HL-60 (cell line): Measurements from ENCODE around the gene OR6B3.
A peak's percentile ranks its signal among the peaks of the same experiment; 100 is the strongest.

ENCODE experiments used
- DNase-seq, 2 experiments: peaks; one replicate each; pipeline ENCODE4 v3.0.0-alpha.2; 2010 to 2020; ENCODE audit warnings: low read depth in 1 of 2, low spot score in 1 of 2
- H3K27ac ChIP-seq: fragments of 250-450 bp; sonication (Bioruptor Pico); replicated peaks from 2 replicates; pipeline ENCODE4 v1.5.1; 2020; ENCODE audit warnings: mild to moderate bottlenecking, moderate library complexity
- H3K27me3 ChIP-seq: fragments of 250-450 bp; sonication (Bioruptor Pico); 2 replicates; pipeline ENCODE4 v1.5.1; 2021; ENCODE audit warnings: mild to moderate bottlenecking, moderate library complexity; ENCODE audit not compliant: insufficient read depth, poor library complexity, severe bottlenecking
- H3K4me3 ChIP-seq: replicated peaks from 2 replicates; pipeline ENCODE4 v1.5.1; 2011; ENCODE audit warnings: mild to moderate bottlenecking, control low read depth, low read length; ENCODE audit not compliant: insufficient read depth
- CTCF ChIP-seq: IDR thresholded peaks from one replicate; pipeline ENCODE4 v1.5.1; 2011; ENCODE audit warnings: low read length, control low read depth, inconsistent platforms; ENCODE audit not compliant: insufficient read depth
- GABPA ChIP-seq: IDR thresholded peaks from 2 replicates; pipeline ENCODE4 v1.6.1; 2012; ENCODE audit warnings: low read depth
- POLR2AphosphoS5 ChIP-seq: IDR thresholded peaks from 2 replicates; pipeline ENCODE4 v1.6.1; 2012; ENCODE audit warnings: low read depth
- REST ChIP-seq: IDR thresholded peaks from 2 replicates; pipeline ENCODE4 v1.6.1; 2012; ENCODE audit warnings: low read depth; ENCODE audit not compliant: insufficient replicate concordance
- SPI1 ChIP-seq: IDR thresholded peaks from 2 replicates; pipeline ENCODE4 v1.6.1; 2012; ENCODE audit warnings: low read depth, mild to moderate bottlenecking, borderline replicate concordance

OR6B3 gene

GRCh38 chr2:240068193-240068592 is 14.9 kb upstream of the OR6B3 start:
- DNase-seq = no peak
- H3K27me3 ChIP-seq = peaks cover 2% of the 10 kb centered on the region
- TF ChIP-seq GABPA (no peak), CTCF (no peak), REST (no peak), POLR2AphosphoS5 (no peak), SPI1 (no peak)
- H3K4me3 ChIP-seq = no peak overlapping the region
- no peak overlapping the region for H3K27ac ChIP-seq

GRCh38 chr2:240066489-240066888 is 13.2 kb upstream of the OR6B3 start:
- Histone ChIP-seq H3K4me3 (no peak overlapping the region), H3K27me3 (peaks cover 2% of the 10 kb centered on the region), H3K27ac (no peak overlapping the region)
- no peak for TF ChIP-seq POLR2AphosphoS5
- TF ChIP-seq CTCF = no peak
- DNase-seq = no peak

GRCh38 chr2:240064898-240065297 is 11.6 kb upstream of the OR6B3 start:
- peaks cover 2% of the 10 kb centered on the region for H3K27me3 ChIP-seq
- H3K27ac ChIP-seq = no peak overlapping the region
- no peak overlapping the region for H3K4me3 ChIP-seq
- TF ChIP-seq SPI1 (no peak), POLR2AphosphoS5 (no peak), GABPA (no peak), REST (no peak), CTCF (no peak)
- no peak for DNase-seq

GRCh38 chr2:240060977-240061591 is 7.8 kb upstream of the OR6B3 start:
- Histone ChIP-seq H3K27ac (no peak overlapping the region), H3K4me3 (no peak overlapping the region), H3K27me3 (peaks cover 3% of the 10 kb centered on the region)
- TF ChIP-seq POLR2AphosphoS5 (no peak), CTCF (peak; percentile 45), SPI1 (no peak)
- peak; percentile 1 to 40 for DNase-seq
